SK-N-MC (cell line): ENCODE measurements around the gene TGFBI.

Source experiments
- EZH2 ChIP-seq: fragments of 200-600 bp; sonication (generic); IDR thresholded peaks from one replicate; pipeline ENCODE4 v1.6.1; 2017; ENCODE audit warnings: antibody characterized with exemption
- POLR2AphosphoS5 ChIP-seq: IDR thresholded peaks from 2 replicates; pipeline ENCODE4 v1.6.1; 2012; ENCODE audit warnings: mild to moderate bottlenecking, low read depth, low read length, borderline replicate concordance

GRCh38 chr5:136042665-136043121 lies 13.9 kb downstream of the TGFBI start:
- no peak for TF ChIP-seq POLR2AphosphoS5
- TF ChIP-seq EZH2, result no peak
